HEK293 (cell line): ENCODE measurements around the gene SYT5.

Experiments used
- ATF2 ChIP-seq: fragments of 450-650 bp; formaldehyde crosslinking; IDR thresholded peaks from 2 replicates; pipeline ENCODE4 v1.5.1; 2016; ENCODE audit warnings: missing biosample characterization, missing genetic modification characterization, low read depth
- KLF16 ChIP-seq: fragments of 450-650 bp; formaldehyde crosslinking; IDR thresholded peaks from 2 replicates; pipeline ENCODE4 v1.5.1; 2017; ENCODE audit warnings: missing biosample characterization, missing genetic modification characterization
- KLF9 ChIP-seq: fragments of 450-650 bp; formaldehyde crosslinking; IDR thresholded peaks from 2 replicates; pipeline ENCODE4 v1.5.1; 2016; ENCODE audit warnings: missing biosample characterization, missing genetic modification characterization, low read depth
- MYNN ChIP-seq: fragments of 450-650 bp; formaldehyde crosslinking; IDR thresholded peaks from 2 replicates; pipeline ENCODE4 v1.5.1; 2016; ENCODE audit warnings: missing biosample characterization, missing genetic modification characterization, borderline replicate concordance
- REST ChIP-seq: fragments of 450-650 bp; formaldehyde crosslinking; IDR thresholded peaks from 2 replicates; pipeline ENCODE4 v1.5.1; 2016; ENCODE audit warnings: missing biosample characterization, missing genetic modification characterization
- SALL2 ChIP-seq: fragments of 450-650 bp; formaldehyde crosslinking; IDR thresholded peaks from 2 replicates; pipeline ENCODE4 v1.5.0; 2017; ENCODE audit warnings: missing biosample characterization, mild to moderate bottlenecking, missing genetic modification characterization, borderline replicate concordance
- ZBTB10 ChIP-seq: fragments of 450-650 bp; formaldehyde crosslinking; IDR thresholded peaks from 2 replicates; pipeline ENCODE4 v1.5.1; 2016; ENCODE audit warnings: missing biosample characterization, missing genetic modification characterization
- ZBTB20 ChIP-seq: fragments of 450-650 bp; formaldehyde crosslinking; IDR thresholded peaks from 2 replicates; pipeline ENCODE4 v1.5.1; 2016; ENCODE audit warnings: missing biosample characterization, missing genetic modification characterization
- ZBTB26 ChIP-seq: fragments of 450-650 bp; formaldehyde crosslinking; optimal IDR thresholded peaks from 2 replicates; pipeline ENCODE3; 2016; ENCODE audit warnings: missing biosample characterization, mild to moderate bottlenecking, missing genetic modification characterization
- ZBTB44 ChIP-seq: fragments of 450-650 bp; IDR thresholded peaks from 2 replicates; pipeline ENCODE4 v1.5.1; 2018; ENCODE audit warnings: missing biosample characterization, mild to moderate bottlenecking, missing genetic modification characterization
- ZFHX2 ChIP-seq: fragments of 450-650 bp; formaldehyde crosslinking; conservative IDR thresholded peaks from 2 replicates; pipeline ENCODE4 v1.5.1; 2016; ENCODE audit warnings: missing biosample characterization, missing genetic modification characterization
- ZFP69B ChIP-seq: fragments of 450-650 bp; formaldehyde crosslinking; IDR thresholded peaks from 2 replicates; pipeline ENCODE4 v1.5.1; 2016; ENCODE audit warnings: missing biosample characterization, missing genetic modification characterization
- ZIC2 ChIP-seq: fragments of 450-650 bp; formaldehyde crosslinking; IDR thresholded peaks from 2 replicates; pipeline ENCODE4 v1.5.1; 2016; ENCODE audit warnings: missing biosample characterization, missing genetic modification characterization
- ZNF146 ChIP-seq: fragments of 450-650 bp; formaldehyde crosslinking; IDR thresholded peaks from 2 replicates; pipeline ENCODE4 v1.5.1; 2016; ENCODE audit warnings: missing biosample characterization, missing genetic modification characterization
- ZNF19 ChIP-seq: fragments of 450-650 bp; formaldehyde crosslinking; IDR thresholded peaks from 2 replicates; pipeline ENCODE4; 2016; ENCODE audit warnings: missing biosample characterization, missing genetic modification characterization, low read depth
- ZNF214 ChIP-seq: fragments of 450-650 bp; formaldehyde crosslinking; IDR thresholded peaks from 2 replicates; pipeline ENCODE4 v1.5.1; 2017; ENCODE audit warnings: missing biosample characterization, mild to moderate bottlenecking, missing genetic modification characterization, borderline replicate concordance
- ZNF221 ChIP-seq: fragments of 450-650 bp; formaldehyde crosslinking; IDR thresholded peaks from 2 replicates; pipeline ENCODE4 v1.5.1; 2017; ENCODE audit warnings: missing biosample characterization, missing genetic modification characterization, borderline replicate concordance
- ZNF26 ChIP-seq: fragments of 450-650 bp; formaldehyde crosslinking; IDR thresholded peaks from 2 replicates; pipeline ENCODE4 v1.5.1; 2016; ENCODE audit warnings: missing biosample characterization, missing genetic modification characterization
- ZNF266 ChIP-seq: fragments of 450-650 bp; formaldehyde crosslinking; IDR thresholded peaks from 2 replicates; pipeline ENCODE4 v1.5.1; 2016; ENCODE audit warnings: missing biosample characterization, missing genetic modification characterization, low read depth
- ZNF398 ChIP-seq: fragments of 450-650 bp; formaldehyde crosslinking; IDR thresholded peaks from 2 replicates; pipeline ENCODE4 v1.5.1; 2017; ENCODE audit warnings: missing biosample characterization, missing genetic modification characterization
- ZNF473 ChIP-seq: fragments of 450-650 bp; formaldehyde crosslinking; IDR thresholded peaks from 2 replicates; pipeline ENCODE4 v1.5.1; 2017; ENCODE audit warnings: missing biosample characterization, missing genetic modification characterization
- ZNF596 ChIP-seq: fragments of 450-650 bp; IDR thresholded peaks from 2 replicates; pipeline ENCODE4 v1.5.0; 2018; ENCODE audit warnings: missing biosample characterization, mild to moderate bottlenecking, missing genetic modification characterization, moderate library complexity
- ZNF677 ChIP-seq: fragments of 450-650 bp; IDR thresholded peaks from 2 replicates; pipeline ENCODE4 v1.5.0; 2018; ENCODE audit warnings: missing biosample characterization, mild to moderate bottlenecking, missing genetic modification characterization, moderate library complexity
- ZNF777 ChIP-seq: fragments of 450-650 bp; formaldehyde crosslinking; IDR thresholded peaks from 2 replicates; pipeline ENCODE4 v1.5.1; 2017; ENCODE audit warnings: missing biosample characterization, missing genetic modification characterization, borderline replicate concordance

Gene SYT5

GRCh38 chr19:55179606-55180484, at the start of gene SYT5 (continued):
- TF ChIP-seq REST (tag by site-specific recombination) (peak; percentile 98), ZBTB44 (no peak), ZBTB26 (tag by site-specific recombination) (peak; percentile 86), ZNF473 (tag by site-specific recombination) (no peak), KLF9 (tag by site-specific recombination) (peak; percentile 90), ZBTB10 (tag by site-specific recombination) (peak; percentile 31; the same call in 1 of the 2 replicates), ZNF677 (no peak), ZIC2 (no peak), ATF2 (no peak), SALL2 (no peak), KLF16 (tag by site-specific recombination) (peak; percentile 94), ZNF398 (tag by site-specific recombination) (no peak), ZNF777 (tag by site-specific recombination) (peak; percentile 79; the same call in 1 of the 2 replicates), ZNF146 (tag by site-specific recombination) (no peak), ZNF596 (tag by site-specific recombination) (no peak), ZNF266 (no peak), ZBTB20 (tag by site-specific recombination) (peak; percentile 73; the same call in 1 of the 2 replicates), ZFHX2 (tag by site-specific recombination) (peak; percentile 95), ZNF19 (tag by site-specific recombination) (no peak), ZNF221 (no peak), MYNN (tag by site-specific recombination) (no peak), ZFP69B (tag by site-specific recombination) (0 out of 2 replicates have a peak, but pooled peaks have one; percentile 6), ZNF26 (no peak), ZNF214 (no peak)
